HG03139 (cell line): ENCODE data around the gene PPP3R1.

Experiments used
- ATAC-seq: cut with Tn5 transposase; IDR thresholded peaks from one replicate; pipeline ENCODE4 v1.9.1; 2021; ENCODE audit not compliant: unreplicated experiment

Gene PPP3R1

DNA sequence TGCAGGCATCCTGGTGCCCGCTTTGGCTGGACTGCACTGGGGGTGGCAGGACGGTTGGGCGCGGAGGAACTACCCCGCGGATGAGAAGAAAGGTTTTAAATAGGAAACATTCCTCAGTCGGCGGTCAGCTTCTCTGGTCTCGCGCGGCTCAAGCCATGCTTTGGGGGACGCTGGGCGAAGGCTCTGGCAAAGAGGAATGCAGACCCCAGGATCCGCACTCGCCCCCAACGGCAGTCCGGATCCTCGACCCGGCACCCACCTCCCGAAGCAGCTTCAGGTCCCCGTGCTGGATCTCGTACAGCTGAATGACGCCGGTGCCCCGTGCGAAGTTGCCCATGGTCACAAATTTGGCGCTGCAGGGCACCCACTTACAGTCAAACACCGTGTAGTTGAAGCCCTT is 95.3 kb downstream of the PPP3R1 start:
- ATAC-seq, result peak; percentile 20

DNA sequence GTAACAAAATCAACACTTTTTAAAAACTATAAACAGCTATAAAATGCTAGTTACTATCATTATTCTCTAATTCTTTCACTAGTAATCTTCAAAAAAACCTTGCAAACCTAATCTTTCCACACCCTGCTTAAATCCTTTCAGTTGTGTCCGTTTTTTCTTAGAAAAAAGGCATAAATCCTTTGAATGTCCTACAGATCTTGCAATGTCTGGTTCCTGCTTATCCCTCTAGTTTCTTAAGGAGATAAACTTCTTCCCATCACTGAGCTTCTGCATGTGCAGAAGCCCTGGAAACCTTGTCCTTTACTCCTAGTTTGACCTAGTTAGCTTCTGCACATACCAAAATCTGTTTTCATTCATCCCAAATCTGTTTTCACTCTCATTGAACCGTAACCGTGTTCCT is 95.9 kb downstream of the PPP3R1 start:
- ATAC-seq, result no peak

DNA sequence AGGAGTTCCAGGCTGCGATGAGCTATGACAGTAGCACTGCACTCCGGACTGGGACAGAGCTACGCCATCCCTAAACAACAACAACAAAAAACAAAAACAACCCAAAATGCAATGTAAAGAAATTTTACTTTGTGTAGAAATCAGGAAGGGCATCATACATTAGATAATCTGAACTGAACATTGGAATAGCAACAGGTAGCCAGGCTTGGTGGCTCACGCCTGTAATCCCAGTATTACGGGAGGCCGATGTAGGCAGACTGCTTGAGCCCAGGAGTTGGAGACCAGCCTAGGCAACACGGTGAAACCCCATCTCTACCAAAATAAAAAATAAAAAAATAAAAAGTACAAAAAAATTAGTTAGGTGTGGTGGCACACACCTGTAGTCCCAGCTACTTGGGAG is 96.7 kb downstream of the PPP3R1 start:
- ATAC-seq, result no peak

DNA sequence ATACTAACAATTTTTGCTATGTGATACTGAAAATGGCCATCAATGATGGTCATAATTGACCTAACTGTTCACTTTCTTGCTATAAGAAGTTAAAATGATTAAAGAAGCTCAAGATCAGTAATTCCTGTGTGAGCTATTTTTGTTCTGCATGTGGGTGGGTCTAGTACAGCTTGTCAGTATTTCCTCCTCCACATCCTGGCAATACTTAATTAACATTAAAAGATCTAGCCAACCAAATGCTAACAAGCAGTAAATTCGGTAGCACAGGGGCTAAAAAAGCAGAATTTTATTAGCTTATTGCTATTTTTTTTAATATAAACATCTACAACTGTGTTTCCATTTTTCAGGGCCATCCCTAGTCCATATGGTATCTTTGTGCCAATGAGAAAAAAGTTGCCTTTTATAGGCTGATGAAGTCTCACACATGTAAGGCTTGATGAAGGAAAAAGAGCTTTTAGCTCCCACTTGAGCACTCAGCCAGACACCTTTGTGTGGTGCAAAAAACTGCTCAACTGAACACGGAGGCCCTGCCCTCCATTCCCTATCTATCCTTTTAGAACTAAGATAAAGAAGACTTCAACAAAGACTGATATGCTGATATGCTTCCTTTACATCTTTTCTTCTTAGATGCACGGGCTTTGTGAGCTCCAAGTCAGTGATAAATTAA is 99.5 kb downstream of the PPP3R1 start:
- no peak for ATAC-seq

DNA sequence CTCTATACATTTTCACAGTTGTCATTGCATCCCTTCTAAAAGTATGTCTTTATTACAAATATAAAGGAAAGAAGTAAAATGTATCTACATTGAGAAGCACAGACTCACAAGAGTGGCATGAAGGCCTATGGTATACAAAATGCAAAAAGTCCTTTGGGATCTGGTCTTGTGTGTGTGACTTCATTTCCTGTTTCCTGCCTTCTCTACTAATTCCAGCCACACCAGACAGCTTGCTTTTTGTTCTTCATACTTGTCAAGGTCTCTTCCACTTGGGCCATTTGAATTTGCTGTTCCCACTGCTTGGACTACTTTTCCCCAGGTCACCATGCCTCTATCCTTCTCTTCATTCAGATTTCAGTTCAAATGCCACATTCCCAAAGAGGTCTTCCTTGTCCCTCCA is 101.3 kb downstream of the PPP3R1 start:
- ATAC-seq, result no peak

DNA sequence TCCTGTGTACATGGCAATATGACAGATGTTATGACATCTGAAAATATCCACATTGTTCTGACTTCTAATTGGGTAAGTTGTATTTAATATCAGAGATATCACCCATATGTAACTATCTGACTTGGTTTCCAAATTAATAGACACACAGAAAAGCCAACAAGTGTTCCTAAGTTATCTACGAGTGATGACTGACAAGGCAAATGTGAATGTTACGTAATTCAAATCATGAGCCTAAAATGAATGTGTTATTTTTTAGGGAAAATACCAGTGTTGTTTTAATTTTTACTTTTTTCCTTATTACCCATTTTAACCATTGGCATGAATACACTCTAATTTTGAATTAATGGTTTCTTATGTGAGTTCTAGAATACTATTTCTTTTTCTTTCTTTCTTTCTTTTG is 110.5 kb downstream of the PPP3R1 start:
- ATAC-seq, result no peak

DNA sequence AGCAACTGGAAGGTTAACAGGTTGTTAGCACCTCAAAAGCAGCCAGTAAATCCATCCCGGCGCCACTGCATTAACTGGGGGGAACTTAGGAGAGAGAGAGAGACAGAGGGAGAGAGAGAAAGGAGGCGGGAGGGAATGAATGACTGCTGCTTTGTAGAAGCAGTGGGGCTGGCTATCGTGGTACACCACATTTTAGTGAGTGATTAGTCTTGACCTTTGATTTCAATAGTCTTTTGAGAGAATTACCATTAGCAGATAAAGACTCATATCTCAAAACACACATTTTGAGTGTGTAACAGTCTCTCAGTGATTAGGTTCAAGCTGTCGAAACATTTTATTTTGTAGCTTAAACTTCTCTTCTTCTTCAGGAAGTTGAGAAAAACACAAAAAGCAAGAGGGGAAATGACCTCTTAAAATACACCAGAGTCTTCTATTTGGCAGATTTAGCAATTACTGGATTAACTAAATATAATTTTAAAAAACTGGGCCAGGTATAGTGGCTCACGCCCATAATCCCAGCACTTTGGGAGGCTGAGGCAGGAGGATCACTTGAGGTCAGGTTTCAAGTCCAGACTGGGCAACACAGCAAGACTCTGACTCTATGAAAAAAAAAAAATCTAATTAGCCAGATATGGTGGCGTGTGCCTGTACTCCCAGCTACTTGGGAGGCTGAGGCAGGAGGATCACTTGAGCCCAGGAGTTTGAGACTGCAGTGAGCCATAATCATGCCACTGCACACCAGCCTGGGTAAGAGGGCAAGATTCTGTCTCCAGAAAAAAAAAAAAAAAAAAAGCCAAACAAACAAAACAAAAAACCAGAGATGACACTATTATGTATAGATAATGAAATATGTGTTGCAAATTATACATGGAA is 116.6 kb downstream of the PPP3R1 start:
- no peak for ATAC-seq

DNA sequence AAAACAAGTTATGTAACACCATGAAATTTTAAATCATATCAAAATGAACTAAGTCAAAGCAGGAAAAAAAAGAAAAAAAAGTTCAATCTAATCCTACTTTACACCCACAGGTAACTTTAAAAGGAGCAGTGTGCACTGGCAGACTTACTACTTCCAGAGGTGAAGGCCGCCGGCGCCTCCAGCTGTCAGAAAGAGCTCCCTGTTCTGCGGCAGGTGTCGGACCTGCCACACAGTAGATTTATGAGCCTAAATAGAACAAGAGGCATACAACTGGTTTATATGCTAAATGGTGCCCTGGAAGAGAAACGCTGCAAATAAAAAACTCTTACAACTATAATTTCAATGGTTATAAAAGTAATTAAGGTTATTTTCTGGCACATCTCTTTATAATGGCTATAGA is 117.8 kb downstream of the PPP3R1 start:
- ATAC-seq, result no peak

DNA sequence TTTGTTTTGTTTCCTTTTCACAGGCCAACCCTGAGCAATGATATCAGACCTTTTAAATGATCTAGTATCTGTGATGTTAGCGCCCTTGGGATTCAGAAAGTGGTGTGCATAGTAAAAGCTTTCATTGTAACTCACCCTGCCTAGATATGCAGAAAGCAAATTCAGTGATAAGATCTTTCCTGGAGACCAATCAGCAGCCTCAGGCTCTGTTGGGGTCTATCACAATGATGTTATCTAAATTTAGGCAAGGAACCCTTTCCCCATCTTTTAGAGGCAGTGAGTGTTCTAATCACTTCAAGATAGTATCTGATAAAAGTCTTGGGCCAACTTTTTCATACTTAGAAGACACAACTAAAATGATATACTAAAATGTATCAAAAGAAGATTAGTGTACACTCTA is 118.2 kb downstream of the PPP3R1 start:
- ATAC-seq, result no peak
